ENCODE results near the gene IRX5.

DNA sequence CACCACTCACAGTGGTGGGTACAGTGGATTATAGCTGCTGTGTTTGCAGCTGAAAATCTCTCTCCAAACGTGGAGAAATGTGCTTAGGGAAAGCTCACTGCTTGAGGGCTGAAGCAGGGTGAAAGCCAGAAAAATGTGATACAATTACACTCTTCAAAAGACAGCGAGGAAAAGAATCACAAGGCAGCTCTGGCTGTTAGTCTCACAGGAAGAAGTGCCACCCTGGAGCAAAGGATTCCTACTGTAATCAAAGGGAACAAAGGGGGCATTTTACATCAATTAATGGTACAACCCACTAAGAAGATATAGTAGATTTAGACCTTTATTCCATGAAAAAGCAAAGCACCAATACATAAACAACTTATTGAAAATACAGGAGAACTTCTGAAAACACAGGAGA is 48.1 kb upstream of the IRX5 start:
- TF ChIP-seq POLR2AphosphoS5 (IDR thresholded peaks at IDR 0.05): no peak
- TF ChIP-seq, protein P1, sequence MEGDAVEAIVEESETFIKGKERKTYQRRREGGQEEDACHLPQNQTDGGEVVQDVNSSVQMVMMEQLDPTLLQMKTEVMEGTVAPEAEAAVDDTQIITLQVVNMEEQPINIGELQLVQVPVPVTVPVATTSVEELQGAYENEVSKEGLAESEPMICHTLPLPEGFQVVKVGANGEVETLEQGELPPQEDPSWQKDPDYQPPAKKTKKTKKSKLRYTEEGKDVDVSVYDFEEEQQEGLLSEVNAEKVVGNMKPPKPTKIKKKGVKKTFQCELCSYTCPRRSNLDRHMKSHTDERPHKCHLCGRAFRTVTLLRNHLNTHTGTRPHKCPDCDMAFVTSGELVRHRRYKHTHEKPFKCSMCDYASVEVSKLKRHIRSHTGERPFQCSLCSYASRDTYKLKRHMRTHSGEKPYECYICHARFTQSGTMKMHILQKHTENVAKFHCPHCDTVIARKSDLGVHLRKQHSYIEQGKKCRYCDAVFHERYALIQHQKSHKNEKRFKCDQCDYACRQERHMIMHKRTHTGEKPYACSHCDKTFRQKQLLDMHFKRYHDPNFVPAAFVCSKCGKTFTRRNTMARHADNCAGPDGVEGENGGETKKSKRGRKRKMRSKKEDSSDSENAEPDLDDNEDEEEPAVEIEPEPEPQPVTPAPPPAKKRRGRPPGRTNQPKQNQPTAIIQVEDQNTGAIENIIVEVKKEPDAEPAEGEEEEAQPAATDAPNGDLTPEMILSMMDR (IDR thresholded peaks at IDR 0.05): no peak

All from stomach (tissue), 4 donors.